GM23338 (cell line): Measurements from ENCODE around the gene PLA2G4B. TPM values are rescaled to one million over a fixed set of nuclear protein-coding genes. Genes with fewer than 3 reads are reported as not detected.

ENCODE experiments used
- ATAC-seq: fragments of 200-7000 bp; cut with Tn5 transposase; 3 replicates; pipeline ENCODE4 v1.9.1; 2020
- DNase-seq: peaks from one replicate; pipeline ENCODE4 v3.0.0-alpha.2; 2015; ENCODE audit warnings: low spot score
- H2AFZ ChIP-seq: fragments of 200-600 bp; sonication (generic); 2 replicates; pipeline ENCODE4 v1.8.0; 2016; ENCODE audit warnings: antibody characterized with exemption, mild to moderate bottlenecking, moderate library complexity
- H3F3A ChIP-seq: fragments of 200-600 bp; sonication (generic); replicated peaks from 2 replicates; pipeline ENCODE4 v1.8.0; 2017; ENCODE audit warnings: antibody characterized with exemption, mixed run types, low read depth
- H3K27ac ChIP-seq: fragments of 200-600 bp; sonication (generic); 2 replicates; pipeline ENCODE4 v1.6.1; 2016; ENCODE audit warnings: low read depth
- H3K27me3 ChIP-seq: fragments of 200-600 bp; sonication (generic); 2 replicates; pipeline ENCODE4 v1.8.0; 2016; ENCODE audit warnings: mild to moderate bottlenecking, mixed run types, moderate library complexity; ENCODE audit not compliant: insufficient read depth
- H3K36me3 ChIP-seq: fragments of 200-600 bp; sonication (generic); 2 replicates; pipeline ENCODE4 v1.8.0; 2016; ENCODE audit warnings: mild to moderate bottlenecking; ENCODE audit not compliant: insufficient read depth
- H3K4me1 ChIP-seq: fragments of 200-600 bp; sonication (generic); 2 replicates; pipeline ENCODE4 v1.8.0; 2016; ENCODE audit warnings: mild to moderate bottlenecking, moderate library complexity; ENCODE audit not compliant: insufficient read depth
- H3K4me2 ChIP-seq: fragments of 200-600 bp; sonication (generic); 2 replicates; pipeline ENCODE4 v1.7.1; 2017; ENCODE audit warnings: mixed run types
- H3K4me3 ChIP-seq: fragments of 200-600 bp; sonication (generic); 2 replicates; pipeline ENCODE4 v1.6.1; 2016; ENCODE audit warnings: mixed run types
- H3K79me2 ChIP-seq: fragments of 200-600 bp; sonication (generic); replicated peaks from 2 replicates; pipeline ENCODE4 v1.8.0; 2017; ENCODE audit warnings: mild to moderate bottlenecking; ENCODE audit not compliant: insufficient read depth
- H3K9me2 ChIP-seq: fragments of 200-600 bp; sonication (generic); 2 replicates; pipeline ENCODE4 v1.8.0; 2017; ENCODE audit not compliant: insufficient read depth
- H4K20me1 ChIP-seq: fragments of 200-600 bp; sonication (generic); replicated peaks from 2 replicates; pipeline ENCODE4 v1.8.0; 2017; ENCODE audit warnings: mild to moderate bottlenecking; ENCODE audit not compliant: insufficient read depth
- H3K27ac Mint-ChIP-seq: 2 replicates; pipeline ENCODE4 v1.8.0; 2020; ENCODE audit warnings: inconsistent platforms, mild to moderate bottlenecking, moderate library complexity, mixed read lengths
- H3K27me3 Mint-ChIP-seq: 3 replicates; pipeline ENCODE4 v1.8.0; 2022; ENCODE audit warnings: low read depth, mild to moderate bottlenecking, moderate library complexity, mixed read lengths, inconsistent platforms; ENCODE audit not compliant: insufficient read depth, poor library complexity
- H3K36me3 Mint-ChIP-seq: 3 replicates; pipeline ENCODE4 v1.8.0; 2021; ENCODE audit warnings: low read depth, mild to moderate bottlenecking, inconsistent platforms, moderate library complexity, mixed read lengths
- H3K4me1 Mint-ChIP-seq: 3 replicates; pipeline ENCODE4 v1.8.0; 2020; ENCODE audit warnings: mild to moderate bottlenecking, inconsistent platforms, mixed read lengths
- H3K4me3 Mint-ChIP-seq: 3 replicates; pipeline ENCODE4 v1.8.0; 2021; ENCODE audit warnings: moderate library complexity, mild to moderate bottlenecking, inconsistent platforms, mixed read lengths
- H3K9me3 Mint-ChIP-seq: 3 replicates; pipeline ENCODE4 v1.8.0; 2020; ENCODE audit warnings: moderate library complexity, mild to moderate bottlenecking, inconsistent platforms, mixed read lengths
- CREB1 ChIP-seq: fragments of 250-450 bp; sonication (Bioruptor Pico); IDR thresholded peaks from 2 replicates; pipeline ENCODE4 v1.5.0; 2020; ENCODE audit warnings: low read depth, mild to moderate bottlenecking, moderate library complexity
- CTCF ChIP-seq, 2 experiments: fragments of 200-600 bp in 1 of 2; sonication (generic) in 1 of 2; conservative IDR thresholded peaks; 2 replicates each; pipeline versions ENCODE4 v1.5.1 to v1.6.1; 2016 to 2017; ENCODE audit warnings: antibody characterized with exemption in 2 of 2, low read depth in 2 of 2, mild to moderate bottlenecking in 2 of 2, moderate library complexity in 1 of 2
- EZH2 ChIP-seq: fragments of 200-600 bp; sonication (generic); IDR thresholded peaks from one replicate; pipeline ENCODE4 v1.8.0; 2017; ENCODE audit warnings: antibody characterized with exemption, mild to moderate bottlenecking, low read depth; ENCODE audit not compliant: unreplicated experiment
- JUNB ChIP-seq: IDR thresholded peaks from one replicate; pipeline ENCODE4 v1.6.1; 2016; ENCODE audit warnings: antibody characterized with exemption; ENCODE audit not compliant: unreplicated experiment
- NANOG ChIP-seq: IDR thresholded peaks from 2 replicates; pipeline ENCODE4 v1.6.1; 2016; ENCODE audit warnings: antibody characterized with exemption, borderline replicate concordance
- REST ChIP-seq: IDR thresholded peaks from one replicate; pipeline ENCODE4 v1.6.1; 2018; ENCODE audit warnings: antibody characterized with exemption; ENCODE audit not compliant: unreplicated experiment
- ZNF114 ChIP-seq: fragments of 250-450 bp; sonication (Bioruptor Pico); IDR thresholded peaks from 2 replicates; pipeline ENCODE4 v1.5.0; 2020; ENCODE audit warnings: mild to moderate bottlenecking, moderate library complexity
- ZNF331 ChIP-seq: fragments of 250-450 bp; sonication (Bioruptor Pico); IDR thresholded peaks from 2 replicates; pipeline ENCODE4 v1.5.0; 2020; ENCODE audit warnings: low read depth, mild to moderate bottlenecking, moderate library complexity
- polyA plus RNA-seq: library from polyadenylated mRNA; unstranded; fragments of >200 nt; fragmentation: Nextera tagmentation; extraction: Ambion mirVana; gene quantifications from 2 replicates; pipeline ENCODE4 v1.2.1, GENCODE V29; 2016
- total RNA-seq: library from RNA; depleted of rRNA; stranded (reverse); fragments of >200 nt; shearing (Covaris generic); gene quantifications from 2 replicates; pipeline ENCODE4 v1.2.3, GENCODE V29; 2014

PLA2G4B gene
- total and polyA plus RNA-seq, 2 experiments from 2014 or later: 4.4 to 9.6 TPM

- TF ChIP-seq REST (no peak), NANOG (no peak), ZNF114 (CRISPR knock-in tag) (no peak), EZH2 (no peak), CREB1 (no peak), ZNF331 (CRISPR knock-in tag) (no peak)
Measured at GRCh38 chr15:41857316-41857715, 18.7 kb downstream of the PLA2G4B start (continued).

GRCh38 chr15:41858756-41859155, 20.1 kb downstream of the PLA2G4B start:
- H3K27ac ChIP-seq: no peak overlapping the region
- TF ChIP-seq REST (no peak), JUNB (no peak), CTCF (conservative IDR thresholded peaks at IDR 0.05; ENCODE audit: low read depth in 2 of 2) (peak; percentile 42 to 50)
- H2AFZ ChIP-seq: no peak overlapping the region
- H3K9me2 ChIP-seq: no peaks in the 10 kb centered on the region
- H3K36me3 ChIP-seq: no peaks in the 10 kb centered on the region
- no peak overlapping the region for H3K27ac Mint-ChIP-seq
- DNase-seq: peak; percentile 41
- H3K4me3 ChIP-seq: no peak overlapping the region
- no peaks in the 10 kb centered on the region for H3K36me3 Mint-ChIP-seq
- H3K27me3 Mint-ChIP-seq: peaks cover 9% of the 10 kb centered on the region
- H3K4me3 Mint-ChIP-seq: no peak overlapping the region
- H3K27me3 ChIP-seq: no peaks in the 10 kb centered on the region
- H3K4me1 ChIP-seq: no peaks in the 10 kb centered on the region
- no peaks in the 10 kb centered on the region for H3K79me2 ChIP-seq
- no peaks in the 10 kb centered on the region for H4K20me1 ChIP-seq
- peaks cover 12% of the 10 kb centered on the region for H3K4me1 Mint-ChIP-seq
- H3F3A ChIP-seq: no peaks in the 10 kb centered on the region
- H3K4me2 ChIP-seq: no peak overlapping the region
- peak; percentile 13 for ATAC-seq
- H3K9me3 Mint-ChIP-seq: no peaks in the 10 kb centered on the region
